Measurements from ENCODE around the gene PAPLN.

PAPLN gene

GRCh38 chr14:73231981-73232851 lies 5.1 kb upstream of the PAPLN start:
- TF ChIP-seq MAX (IDR thresholded peaks at IDR 0.05; ENCODE audit: low read depth, low read length) (no peak), POLR2A (IDR thresholded peaks at IDR 0.05; ENCODE audit: extremely low read depth, insufficient read length) (no peak), CTCF (IDR thresholded peaks at IDR 0.05; ENCODE audit: low read depth, low read length) (no peak), MYC (IDR thresholded peaks at IDR 0.05; ENCODE audit: low read depth, low read length) (no peak)
- DNase-seq (ENCODE audit: low read depth) = peak; percentile 43
- H3K4me3 ChIP-seq (ENCODE audit: low read depth, low read length) = no peak overlapping the region

GRCh38 chr14:73232984-73233383 lies 4.3 kb upstream of the PAPLN start:
- TF ChIP-seq POLR2A (IDR thresholded peaks at IDR 0.05; ENCODE audit: extremely low read depth, insufficient read length) = no peak
- TF ChIP-seq MYC (IDR thresholded peaks at IDR 0.05; ENCODE audit: low read depth, low read length) = no peak
- TF ChIP-seq MAX (IDR thresholded peaks at IDR 0.05; ENCODE audit: low read depth, low read length) = no peak
- TF ChIP-seq CTCF (IDR thresholded peaks at IDR 0.05; ENCODE audit: low read depth, low read length) = no peak
- DNase-seq (ENCODE audit: low read depth) = no peak

GRCh38 chr14:73233564-73233963 lies 3.7 kb upstream of the PAPLN start:
- DNase-seq (ENCODE audit: low read depth) = no peak
- no peak overlapping the region for H3K4me3 ChIP-seq (ENCODE audit: low read depth, low read length)
- TF ChIP-seq CTCF (IDR thresholded peaks at IDR 0.05; ENCODE audit: low read depth, low read length) (no peak), MAX (IDR thresholded peaks at IDR 0.05; ENCODE audit: low read depth, low read length) (no peak), MYC (IDR thresholded peaks at IDR 0.05; ENCODE audit: low read depth, low read length) (no peak), POLR2A (IDR thresholded peaks at IDR 0.05; ENCODE audit: extremely low read depth, insufficient read length) (no peak)

More at GRCh38 chr14:73232984-73233383, 4.3 kb upstream of the PAPLN start:
- no peak overlapping the region for H3K4me3 ChIP-seq (ENCODE audit: low read depth, low read length)

- TF ChIP-seq MYC (IDR thresholded peaks at IDR 0.05; ENCODE audit: low read depth, low read length) (no peak), CTCF (IDR thresholded peaks at IDR 0.05; ENCODE audit: low read depth, low read length) (no peak), POLR2A (IDR thresholded peaks at IDR 0.05; ENCODE audit: extremely low read depth, insufficient read length) (no peak), MAX (IDR thresholded peaks at IDR 0.05; ENCODE audit: low read depth, low read length) (no peak)
- no peak for DNase-seq (ENCODE audit: low read depth)
Observed at GRCh38 chr14:73234029-73234428, 3.3 kb upstream of the PAPLN start.

GRCh38 chr14:73234586-73235394 lies 2.5 kb upstream of the PAPLN start:
- H3K4me3 ChIP-seq (ENCODE audit: low read depth, low read length) = no peak overlapping the region
- no peak for TF ChIP-seq POLR2A (IDR thresholded peaks at IDR 0.05; ENCODE audit: extremely low read depth, insufficient read length)
- no peak for TF ChIP-seq CTCF (IDR thresholded peaks at IDR 0.05; ENCODE audit: low read depth, low read length)
- TF ChIP-seq MAX (IDR thresholded peaks at IDR 0.05; ENCODE audit: low read depth, low read length) = no peak
- no peak for TF ChIP-seq MYC (IDR thresholded peaks at IDR 0.05; ENCODE audit: low read depth, low read length)
- DNase-seq (ENCODE audit: low read depth) = no peak

More at GRCh38 chr14:73234029-73234428, 3.3 kb upstream of the PAPLN start:
- H3K4me3 ChIP-seq (ENCODE audit: low read depth, low read length) = no peak overlapping the region

Measured in NB4 (cell line).